COR-L47 (cell line): ENCODE data around the gene DPP3.

Experiments
- DNase-seq: peaks from one replicate; lab custom pipeline; 2025; lab: John Stamatoyannopoulos, UW

The DPP3 gene

GRCh38 chr11:66464916-66465315 lies 15.3 kb upstream of the DPP3 start:
- DNase-seq, result no peak

DNA sequence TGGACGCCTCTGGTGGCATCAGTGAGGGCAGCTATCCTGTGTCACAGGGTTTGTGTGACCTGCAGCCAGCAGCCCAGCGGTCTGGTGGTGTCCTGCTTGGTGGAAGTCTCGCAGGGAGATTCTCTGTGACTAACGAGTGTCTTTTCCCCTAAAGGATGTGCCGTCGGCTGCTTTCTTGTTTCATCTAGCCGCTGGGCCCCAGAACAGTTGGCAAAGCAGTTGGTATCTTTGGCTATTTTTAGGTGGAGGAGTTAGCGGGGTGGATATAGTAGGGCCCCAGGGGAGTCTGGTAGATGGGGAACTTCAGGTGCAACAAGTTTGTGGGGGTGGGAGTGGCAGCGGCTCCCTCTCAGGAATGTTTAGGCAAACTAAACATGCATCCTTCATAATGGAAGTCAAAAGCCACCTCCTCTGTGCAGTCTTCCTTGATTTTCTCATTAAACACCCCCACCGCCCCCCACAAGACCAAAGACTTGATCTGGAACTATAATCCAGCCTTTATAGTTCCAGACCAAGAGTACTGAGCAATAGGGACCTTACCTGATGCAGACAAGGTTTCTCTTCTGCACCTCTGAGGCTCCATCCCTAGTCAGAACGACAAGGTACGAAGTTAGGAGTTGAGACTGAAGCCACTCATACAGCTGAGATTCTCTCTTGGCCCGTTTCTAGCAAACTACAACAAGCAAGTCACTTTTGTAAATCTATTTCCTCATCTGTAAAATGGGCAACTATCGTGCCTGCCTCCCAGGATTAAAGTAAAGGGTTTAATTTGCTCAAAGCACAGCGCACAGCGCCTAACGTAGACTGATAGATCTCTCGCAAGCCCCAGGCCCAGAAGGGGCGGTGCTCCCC lies 14.6 kb upstream of the DPP3 start:
- no peak for DNase-seq

DNA sequence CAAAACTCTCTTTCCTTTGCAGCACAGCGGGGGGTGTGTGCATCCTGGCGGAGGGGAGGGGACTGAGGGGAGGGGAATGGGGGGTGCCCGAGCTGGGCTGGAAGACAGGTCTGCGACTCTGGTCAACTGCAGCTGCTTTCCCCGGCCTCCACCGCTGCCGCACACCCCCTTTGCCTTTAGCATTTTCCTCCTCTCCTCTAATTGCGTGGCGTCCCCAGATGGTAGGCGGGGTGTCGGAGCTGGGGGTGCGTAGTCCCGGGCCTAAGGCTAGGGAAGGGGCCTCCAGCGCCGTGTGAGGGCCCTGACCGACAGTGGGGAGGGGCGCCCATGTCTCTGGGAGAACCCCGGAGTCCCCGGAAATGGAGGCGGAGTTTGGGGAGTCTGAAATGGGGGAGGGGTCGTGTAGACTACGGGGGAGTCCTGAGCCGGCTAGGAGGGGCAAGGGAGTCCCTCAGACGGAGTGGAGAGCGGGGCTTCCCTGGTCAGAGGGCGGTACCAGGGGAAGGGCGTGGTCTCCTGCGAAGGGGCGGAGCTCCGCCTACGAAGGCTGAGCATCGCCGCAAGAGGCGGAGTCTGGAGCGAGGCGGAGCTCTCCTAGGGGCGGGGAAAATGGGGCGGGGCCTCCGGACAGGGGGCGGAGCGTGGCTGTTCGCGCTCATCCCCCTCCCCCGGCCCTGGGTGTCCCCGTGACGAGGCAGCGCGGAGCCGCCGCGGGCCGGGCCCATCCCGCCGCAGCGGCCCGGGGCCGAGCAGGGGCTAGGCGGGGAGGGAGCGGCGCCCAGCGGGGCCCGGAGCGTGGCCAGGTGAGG lies 13.8 kb upstream of the DPP3 start, which contains the start of gene PELI3:
PELI3 (plus strand) TSS at position 681 of the 809 bp plus-strand sequence. CDS start 1,224 bp downstream, outside the sequence.
- peak; percentile 82 for DNase-seq

DNA sequence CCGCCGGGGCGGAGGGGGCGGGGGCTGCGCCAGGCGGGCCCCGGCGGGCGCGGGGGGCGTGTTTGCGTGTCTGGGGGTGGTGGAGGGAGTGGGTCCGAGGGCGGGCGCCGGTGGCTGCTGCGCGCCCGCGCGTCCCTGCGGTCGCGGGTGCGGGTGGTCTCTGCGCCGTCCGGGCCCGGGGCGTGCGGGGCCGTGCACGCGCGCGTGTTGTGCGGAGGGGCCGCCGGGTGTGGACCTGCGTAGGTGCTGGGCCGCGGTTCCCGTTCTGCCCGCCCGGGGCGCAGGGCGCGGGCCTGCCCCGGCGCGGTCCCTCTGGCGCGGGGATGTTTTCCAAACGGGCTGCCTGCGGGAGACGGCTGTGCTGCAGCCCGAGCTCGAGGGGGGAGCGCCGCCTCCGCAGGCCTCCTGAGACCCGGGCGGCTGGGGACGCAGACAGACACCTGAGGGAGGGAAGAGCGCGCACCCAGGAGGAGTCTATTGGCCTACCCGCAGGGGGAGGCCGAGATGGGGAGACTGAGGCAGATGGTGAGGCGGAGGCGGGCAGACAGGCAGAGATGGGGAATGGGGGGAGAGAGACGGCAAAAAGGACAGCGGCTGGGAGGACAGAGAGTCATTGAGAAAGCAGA lies 13.1 kb upstream of the DPP3 start:
- DNase-seq, result no peak

GRCh38 chr11:66467756-66468155 lies 12.5 kb upstream of the DPP3 start:
- peak; percentile 16 for DNase-seq

DNA sequence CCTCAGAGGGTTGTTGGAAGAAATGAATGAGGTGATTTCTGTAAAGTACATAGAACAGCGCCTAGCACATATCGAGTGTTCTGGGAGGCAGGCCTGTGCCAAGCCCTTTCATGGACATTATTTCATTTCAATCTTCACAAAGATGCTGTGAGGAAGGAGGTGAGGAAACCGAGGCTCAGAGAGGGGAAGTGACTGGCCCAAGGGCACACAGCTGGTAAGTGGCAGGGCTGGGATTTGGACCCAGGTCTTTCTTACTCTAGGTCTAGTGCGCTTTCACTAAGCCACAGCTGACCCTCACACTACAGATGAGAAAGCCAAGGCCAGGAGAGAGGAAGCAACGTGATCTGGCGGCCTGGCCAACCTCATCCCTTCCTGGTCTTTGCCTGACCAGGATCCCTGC lies 11.5 kb upstream of the DPP3 start:
- no peak for DNase-seq

- DNase-seq, result no peak
These were observed 10.8 kb upstream of the DPP3 start for GRCh38 chr11:66469441-66469840.

DNA sequence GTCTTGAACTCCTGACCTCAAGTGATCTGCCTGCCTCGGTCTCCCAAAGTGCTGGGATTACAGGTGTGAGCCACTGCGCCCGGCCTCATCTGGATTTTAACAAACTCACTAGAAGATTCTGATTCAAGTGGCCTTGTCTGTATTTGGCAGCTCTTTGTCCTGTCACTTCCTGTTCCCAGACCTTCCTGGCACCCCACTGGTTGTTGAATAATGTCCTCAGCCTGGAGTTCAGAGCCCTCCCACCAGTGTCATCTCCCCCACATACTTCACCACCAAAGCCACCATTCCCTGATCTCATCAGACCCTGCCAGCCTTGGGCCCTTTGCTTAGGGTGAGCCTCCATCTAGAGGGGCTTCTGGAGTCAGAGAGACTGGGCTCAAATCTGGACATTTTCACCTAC lies 10.2 kb upstream of the DPP3 start:
- DNase-seq, result no peak

DNA sequence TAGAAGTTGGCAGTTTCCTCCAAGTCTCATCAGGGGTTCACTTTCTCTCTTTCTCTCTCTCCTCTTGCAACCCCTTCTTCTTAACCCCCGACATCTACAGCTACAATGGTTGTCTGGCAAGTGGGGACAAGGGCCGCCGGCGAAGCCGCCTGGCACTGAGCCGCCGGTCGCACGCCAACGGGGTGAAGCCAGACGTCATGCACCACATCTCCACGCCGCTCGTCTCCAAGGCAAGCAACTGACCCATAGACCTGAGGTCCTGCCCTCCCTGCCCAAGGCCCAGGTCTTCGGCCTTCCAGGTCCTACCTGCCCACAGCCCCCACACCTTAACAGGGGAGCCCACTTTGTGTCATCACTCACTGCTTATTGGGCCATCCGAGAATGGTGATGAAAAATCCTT lies 9.1 kb upstream of the DPP3 start:
- no peak for DNase-seq

GRCh38 chr11:66472054-66472453 lies 8.2 kb upstream of the DPP3 start:
- no peak for DNase-seq

- no peak for DNase-seq
These were observed 7.1 kb upstream of the DPP3 start for GRCh38 chr11:66473167-66473566.

DNA sequence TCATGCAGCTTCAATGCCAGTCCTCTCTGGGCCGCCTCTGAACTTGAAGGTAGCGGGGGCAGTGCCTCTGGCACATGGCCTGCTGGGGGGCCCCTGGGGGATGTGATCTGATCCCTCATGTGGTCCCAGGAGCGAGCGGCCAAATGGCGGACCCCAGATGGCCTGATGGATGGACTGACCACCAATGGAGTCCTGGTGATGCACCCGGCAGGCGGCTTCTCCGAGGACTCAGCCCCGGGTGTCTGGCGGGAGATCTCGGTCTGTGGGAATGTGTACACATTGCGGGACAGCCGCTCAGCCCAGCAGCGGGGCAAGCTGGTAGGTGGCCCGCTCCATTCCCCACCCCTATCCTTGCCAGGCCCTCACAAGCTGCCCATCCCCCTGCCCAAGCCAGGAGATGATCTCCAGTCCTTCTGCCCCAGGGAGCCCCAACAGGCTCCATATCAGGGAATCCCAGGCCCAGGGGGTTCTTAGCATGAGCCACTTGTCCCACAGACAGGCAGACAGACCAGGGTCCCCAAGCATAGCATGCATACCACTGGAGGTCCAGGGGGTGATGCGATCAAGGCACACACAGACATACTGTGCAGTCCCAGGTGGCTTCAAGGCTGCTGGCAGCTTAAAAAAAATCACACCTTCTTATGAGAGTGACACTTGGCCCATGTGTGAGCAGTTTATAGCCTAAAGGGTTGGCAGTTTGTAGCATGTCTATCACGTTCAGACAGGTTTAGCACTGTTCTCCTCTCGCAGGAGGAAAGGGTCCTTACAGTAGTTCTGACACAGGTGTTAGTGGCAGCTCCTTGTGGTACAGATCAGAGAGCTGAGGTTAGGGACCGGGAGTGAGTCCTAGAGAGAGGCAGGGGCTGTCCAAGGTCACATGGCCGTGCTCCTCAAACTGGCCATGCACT lies 6.4 kb upstream of the DPP3 start:
- no peak for DNase-seq

DNA sequence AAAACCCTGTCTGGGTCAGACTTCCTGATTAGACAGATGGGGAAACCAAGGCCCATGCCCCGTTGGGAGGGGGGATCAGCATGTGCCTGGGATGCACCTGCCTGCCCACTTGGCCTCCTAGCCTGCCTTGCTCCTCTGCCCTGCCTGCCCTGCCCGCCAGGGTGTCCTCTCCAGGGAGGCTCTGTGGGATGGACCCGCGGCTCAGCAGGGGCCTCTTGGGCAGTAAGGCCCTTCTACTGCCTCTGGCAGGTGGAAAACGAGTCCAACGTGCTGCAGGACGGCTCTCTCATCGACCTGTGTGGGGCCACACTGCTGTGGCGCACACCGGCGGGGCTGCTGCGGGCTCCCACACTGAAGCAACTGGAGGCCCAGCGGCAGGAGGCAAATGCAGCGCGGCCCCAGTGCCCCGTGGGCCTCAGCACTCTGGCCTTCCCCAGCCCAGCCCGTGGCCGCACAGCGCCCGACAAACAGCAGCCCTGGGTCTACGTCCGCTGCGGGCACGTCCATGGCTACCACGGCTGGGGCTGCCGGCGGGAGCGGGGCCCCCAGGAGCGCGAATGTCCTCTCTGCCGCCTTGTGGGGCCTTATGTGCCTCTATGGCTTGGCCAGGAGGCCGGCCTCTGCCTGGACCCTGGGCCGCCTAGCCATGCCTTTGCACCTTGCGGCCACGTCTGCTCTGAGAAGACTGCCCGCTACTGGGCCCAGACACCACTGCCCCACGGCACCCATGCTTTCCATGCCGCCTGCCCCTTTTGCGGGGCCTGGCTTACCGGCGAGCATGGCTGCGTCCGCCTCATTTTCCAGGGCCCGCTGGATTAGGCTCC lies 4.7 kb upstream of the DPP3 start:
- no peak for DNase-seq

- no peak for DNase-seq
These were observed 3.9 kb upstream of the DPP3 start for GRCh38 chr11:66476173-66476840.

DNA sequence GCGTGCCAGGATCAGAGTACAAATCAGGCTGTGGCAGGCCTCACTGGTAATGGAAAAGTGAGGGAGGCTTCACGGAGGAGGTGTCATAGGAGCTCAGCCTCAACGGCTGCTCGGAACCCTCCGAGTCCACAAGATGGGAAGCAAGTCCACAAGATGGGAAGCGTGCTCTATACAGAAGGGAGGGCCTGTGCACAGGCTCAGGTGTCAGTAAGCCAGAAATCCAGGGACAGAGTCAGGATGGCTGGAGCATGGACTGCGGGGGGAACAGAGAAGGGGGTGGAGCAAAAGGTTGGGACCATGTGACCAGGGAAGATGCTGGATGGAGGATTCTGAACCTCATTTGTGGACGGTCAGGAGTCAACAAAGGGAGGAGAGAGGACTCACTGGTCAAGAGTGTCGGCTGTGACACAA lies 3.4 kb upstream of the DPP3 start:
- no peak for DNase-seq

GRCh38 chr11:66477263-66478201 lies 2.7 kb upstream of the DPP3 start:
- DNase-seq, result no peak

GRCh38 chr11:66478729-66479393 lies 1.4 kb upstream of the DPP3 start:
- DNase-seq, result no peak

DNA sequence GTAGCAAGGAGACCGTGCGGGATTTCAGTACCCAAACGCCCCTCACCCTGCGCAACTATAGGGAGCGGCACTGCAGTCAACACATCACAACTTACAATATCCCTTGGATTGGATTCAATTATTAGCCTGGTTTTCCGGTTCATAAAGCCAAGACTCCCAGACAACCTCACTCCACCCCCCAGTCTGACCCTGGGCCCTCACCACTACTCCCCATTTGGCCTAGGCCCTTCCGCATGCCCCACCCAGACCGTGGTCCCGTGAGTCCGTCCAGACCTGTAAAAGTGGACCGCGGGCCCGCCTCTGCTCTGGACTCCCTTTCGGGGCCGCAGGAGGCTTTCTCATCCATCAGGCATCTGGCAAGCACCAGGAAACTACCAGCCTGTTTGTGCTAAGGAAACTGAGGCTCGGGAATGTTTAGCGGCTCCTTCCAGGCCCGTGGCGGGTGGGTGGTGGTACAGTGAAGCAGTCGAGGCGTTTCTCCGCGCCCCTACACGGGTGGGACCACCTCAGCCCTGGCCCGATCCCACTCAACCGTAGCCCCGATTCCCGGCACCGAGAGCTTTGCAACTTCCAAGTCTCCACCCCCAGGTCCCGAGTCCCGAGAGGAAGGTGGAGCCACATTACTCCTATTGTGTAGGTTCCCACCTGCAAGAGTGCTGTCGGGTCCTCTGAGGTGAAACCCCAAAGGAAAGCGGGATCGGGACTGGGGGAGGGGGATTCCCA lies 679 bp upstream of the DPP3 start:
- DNase-seq, result peak; percentile 75
